NCI-H2196 treated with DMSO at 0.1 percent for 48 hours (cell line): ENCODE measurements around the gene PPP6R2.
A peak's percentile ranks its signal among the peaks of the same experiment; 100 is the strongest.
"Not testable (repeated sequence)": the region's sequence is repeated elsewhere in the genome, so short reads cannot be mapped to it uniquely, and the experiment has no call there.

ENCODE experiments used
- DNase-seq: peaks from one replicate; lab custom pipeline; 2025; ENCODE audit not compliant: unreplicated experiment; lab: John Stamatoyannopoulos, UW

PPP6R2 gene

DNA sequence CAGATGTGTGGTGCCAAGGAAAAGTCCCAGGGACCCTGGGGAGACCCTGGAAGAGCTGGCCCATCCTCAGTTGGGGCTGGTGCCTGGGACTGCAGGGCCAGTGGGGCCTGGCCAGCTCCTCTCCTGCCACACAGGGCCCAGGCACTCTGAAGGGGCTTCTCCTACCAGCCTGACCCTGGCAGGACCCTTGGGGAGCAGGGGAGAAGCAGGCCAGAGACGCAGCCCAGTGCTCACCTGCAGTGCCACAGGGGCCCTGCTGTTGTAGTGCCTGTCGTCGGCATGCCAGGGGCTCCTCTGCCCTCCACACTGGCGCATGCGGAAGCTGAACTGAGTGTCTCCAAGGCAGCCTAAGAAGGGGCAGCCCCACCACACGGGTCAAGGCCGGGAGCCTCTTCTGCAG is 25.5 kb upstream of the PPP6R2 start:
- DNase-seq, result no peak

DNA sequence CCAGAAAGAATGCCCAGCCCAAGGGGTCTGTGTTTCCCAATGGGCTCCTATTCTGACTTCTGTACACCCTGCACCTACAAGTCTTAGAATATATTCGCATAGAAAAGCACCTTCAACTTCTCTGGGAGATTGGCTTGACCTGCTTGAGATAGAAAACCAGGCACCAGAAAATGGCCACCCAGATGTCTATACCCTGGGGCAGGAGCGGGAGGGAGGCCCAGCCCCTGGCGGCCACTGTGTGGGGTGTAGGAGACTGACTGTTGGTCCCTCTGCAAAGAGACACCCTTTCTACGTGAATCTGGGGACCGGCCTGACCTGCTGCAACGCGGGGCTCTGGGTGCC is 24.8 kb upstream of the PPP6R2 start:
- DNase-seq, result no peak

DNA sequence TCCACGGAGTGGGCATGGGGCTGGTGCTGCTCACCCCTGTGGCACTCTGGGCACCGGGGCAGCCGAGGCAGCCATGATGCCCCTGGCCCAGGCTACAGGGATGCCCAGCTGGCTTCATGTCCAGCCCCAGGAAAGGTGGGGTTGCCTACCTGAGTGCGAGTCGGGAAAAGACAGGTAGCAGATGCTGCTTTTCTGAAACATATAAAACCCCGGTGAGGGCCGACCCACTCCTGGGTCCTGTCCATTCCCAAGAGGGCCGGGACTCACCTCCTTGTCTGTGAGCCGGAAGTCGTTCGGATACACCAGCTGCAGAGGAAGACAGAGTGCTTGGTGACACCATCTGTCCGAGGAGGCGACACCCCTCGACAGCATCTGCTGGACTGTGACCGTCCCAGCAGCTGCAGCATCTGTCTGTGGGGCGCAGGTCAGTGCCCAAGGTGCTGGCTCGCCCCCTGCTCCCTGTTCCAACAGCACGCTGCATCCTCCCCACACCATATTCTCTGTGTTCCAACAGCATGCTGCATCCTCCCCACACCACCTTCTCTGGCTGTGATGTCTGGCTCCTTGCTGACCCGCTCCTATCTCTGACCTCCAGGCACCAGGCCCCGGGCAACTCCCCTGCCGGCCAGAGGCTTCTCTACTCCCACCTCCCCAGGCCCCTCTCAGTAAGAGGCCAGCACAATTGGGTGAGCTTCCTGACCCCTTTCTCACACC is 24.3 kb upstream of the PPP6R2 start:
- DNase-seq, result no peak

DNA sequence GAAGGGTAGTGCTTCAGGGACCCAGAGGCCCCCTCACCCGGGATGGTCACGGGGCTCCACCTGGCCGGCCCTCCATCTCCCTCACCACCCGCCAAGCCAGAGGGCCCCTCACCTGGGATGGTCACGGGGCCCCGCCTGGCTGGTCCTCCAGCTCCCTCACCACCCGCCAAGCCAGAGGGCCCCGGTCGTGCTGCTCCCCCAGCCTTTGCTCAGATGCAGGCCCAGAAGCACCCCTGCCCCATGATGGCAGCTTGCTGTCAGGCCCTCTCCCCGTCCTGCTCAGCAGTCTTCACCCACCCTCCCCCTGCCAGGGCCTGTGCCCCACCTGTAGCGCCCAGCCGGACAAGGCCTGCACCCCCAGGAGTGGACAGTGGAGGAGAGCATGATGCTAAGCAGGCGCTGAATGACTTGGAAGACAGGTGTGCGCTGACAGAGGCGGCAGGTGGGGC is 23.6 kb upstream of the PPP6R2 start:
- no peak for DNase-seq

DNA sequence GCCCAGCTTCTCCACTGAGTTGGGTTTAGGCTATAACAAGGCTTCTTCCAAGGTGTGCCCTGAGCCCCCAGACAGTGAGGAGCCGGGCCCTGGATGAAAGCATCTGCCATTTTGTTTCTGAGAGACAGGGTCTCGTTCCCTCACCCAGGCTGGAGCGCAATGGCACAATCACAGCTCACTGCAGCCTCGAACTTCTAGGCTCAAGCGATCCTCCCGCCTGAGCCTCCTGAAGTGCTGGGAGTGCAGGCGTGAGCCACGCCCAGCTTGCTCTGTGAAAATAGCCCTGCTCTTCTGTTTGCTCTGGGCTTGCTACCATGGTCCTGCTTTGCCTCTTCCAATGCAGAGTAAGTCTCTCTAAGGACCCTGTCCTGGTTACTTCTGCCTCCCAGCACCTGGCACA is 23.0 kb upstream of the PPP6R2 start:
- DNase-seq, result no peak

DNA sequence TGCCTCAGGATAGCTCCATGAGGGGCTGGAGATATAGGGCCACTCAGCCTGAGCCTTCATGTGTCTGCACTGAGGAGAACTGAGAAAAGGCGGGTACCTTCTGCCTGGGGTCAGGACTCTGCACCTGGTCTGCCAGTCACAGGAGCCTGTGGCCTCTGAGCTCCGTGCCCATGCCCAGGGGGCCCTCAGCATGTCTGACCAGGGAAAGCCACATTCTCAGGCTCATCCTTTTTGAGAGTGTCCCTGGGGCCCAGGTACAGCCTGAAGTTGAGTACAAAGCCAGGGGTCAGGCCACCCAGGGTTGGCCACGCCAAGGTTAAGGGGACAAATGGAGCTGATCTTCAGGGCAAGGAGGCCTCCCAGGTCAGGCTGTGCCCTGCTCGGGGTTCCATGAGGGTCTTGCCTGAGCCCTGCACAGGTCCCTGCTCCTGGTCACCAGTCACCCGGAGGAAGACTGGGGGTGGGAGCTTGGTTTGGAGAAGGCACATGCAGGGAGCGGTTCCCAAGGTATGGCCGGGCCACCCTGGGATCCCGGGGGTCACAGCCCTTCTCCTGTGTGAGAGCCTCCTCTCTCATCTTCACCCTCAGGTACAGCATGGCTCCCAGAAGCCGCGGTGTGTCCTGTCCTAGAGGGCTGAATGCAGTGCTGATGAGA is 22.3 kb upstream of the PPP6R2 start:
- no peak for DNase-seq

DNA sequence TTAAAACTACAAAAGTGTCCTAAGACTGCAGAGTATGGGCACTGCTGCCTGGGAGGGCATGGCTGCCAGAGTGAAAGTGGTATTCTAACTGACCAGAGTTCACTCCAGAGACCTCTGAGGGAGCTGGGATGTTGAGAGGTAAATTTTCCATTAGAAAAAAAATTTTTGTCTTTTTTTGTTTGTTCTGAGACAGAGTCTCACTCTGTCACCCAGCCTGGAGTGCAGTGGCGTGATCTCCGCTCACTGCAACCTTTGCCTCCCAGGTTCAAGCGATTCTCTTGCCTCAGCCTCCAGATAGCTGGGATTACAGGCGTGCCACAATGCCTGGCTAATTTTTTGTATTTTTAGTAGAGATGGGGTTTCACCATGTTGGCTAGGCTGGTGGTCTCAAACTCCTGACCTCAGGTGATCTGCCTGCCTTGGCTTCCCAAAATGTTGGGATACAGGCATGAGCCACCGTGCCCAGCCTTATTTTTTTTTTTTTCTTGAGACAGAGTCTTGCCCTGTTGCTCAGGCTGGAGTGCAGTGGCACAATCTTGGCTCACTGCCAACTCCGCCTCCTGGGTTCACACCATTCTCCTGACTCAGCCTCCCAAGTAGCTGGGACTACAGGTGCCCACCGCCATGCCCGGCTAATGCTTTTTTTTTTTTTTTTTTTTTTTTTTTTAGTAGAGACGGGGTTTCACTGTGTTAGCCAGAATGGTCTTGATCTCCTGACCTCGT is 20.6 kb upstream of the PPP6R2 start:
- not testable (repeated sequence) for DNase-seq

DNA sequence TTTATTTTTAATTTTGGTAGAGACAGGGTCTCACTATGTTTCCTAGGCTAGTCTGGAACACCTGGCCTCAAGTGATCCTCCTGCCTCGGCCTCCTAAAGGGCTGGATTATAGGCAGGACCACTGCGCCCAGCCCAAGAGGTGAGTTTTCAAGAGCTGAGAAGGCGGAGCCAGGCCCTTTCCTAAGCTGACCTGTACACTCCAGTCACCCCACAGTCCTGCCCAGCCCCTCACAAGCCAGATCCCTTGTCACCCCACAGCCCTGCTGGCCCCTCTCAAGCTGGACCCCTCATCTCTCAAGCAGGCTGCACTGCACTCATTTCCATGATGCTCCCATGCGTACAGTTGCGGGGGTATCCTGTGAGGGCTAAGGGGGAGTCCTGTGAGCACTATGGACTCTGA is 19.2 kb upstream of the PPP6R2 start:
- DNase-seq, result no peak

DNA sequence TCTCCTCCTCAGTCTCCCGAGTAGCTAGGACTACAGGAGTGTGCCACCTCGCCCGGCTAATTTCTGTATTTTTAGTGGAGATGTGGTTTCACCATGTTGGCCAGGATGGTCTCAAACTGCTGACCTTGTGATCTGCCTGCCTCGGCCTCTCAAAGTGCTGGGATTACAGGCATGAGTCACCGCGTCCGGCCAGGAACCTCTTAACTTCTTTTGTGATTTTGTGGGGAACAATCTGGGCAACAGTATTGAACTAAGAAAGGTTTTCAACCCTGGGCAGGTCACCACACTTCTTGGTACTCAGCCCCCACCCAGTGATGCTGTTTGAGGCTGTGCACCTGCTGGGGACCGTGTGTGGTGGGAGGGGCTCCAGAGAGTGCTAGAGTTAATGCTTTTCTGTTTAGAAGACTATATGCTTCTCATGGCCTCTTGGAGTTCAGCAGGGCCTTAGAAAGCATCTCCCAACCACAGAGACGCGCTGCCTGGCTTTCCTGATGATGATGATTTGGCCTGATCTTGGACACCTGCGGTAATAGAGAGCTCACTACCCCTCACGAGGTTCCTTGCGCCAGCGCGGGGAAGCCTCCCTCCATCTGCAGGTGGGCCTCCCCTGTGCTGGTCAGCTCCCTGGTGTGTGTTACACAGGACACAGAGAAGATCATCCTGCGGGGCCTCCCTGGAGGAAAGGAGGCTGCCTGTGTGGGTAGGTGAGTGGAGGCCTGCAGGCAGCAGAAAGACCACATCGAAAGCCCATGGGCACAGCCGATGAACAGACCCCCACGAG is 17.5 kb upstream of the PPP6R2 start:
- no peak for DNase-seq

DNA sequence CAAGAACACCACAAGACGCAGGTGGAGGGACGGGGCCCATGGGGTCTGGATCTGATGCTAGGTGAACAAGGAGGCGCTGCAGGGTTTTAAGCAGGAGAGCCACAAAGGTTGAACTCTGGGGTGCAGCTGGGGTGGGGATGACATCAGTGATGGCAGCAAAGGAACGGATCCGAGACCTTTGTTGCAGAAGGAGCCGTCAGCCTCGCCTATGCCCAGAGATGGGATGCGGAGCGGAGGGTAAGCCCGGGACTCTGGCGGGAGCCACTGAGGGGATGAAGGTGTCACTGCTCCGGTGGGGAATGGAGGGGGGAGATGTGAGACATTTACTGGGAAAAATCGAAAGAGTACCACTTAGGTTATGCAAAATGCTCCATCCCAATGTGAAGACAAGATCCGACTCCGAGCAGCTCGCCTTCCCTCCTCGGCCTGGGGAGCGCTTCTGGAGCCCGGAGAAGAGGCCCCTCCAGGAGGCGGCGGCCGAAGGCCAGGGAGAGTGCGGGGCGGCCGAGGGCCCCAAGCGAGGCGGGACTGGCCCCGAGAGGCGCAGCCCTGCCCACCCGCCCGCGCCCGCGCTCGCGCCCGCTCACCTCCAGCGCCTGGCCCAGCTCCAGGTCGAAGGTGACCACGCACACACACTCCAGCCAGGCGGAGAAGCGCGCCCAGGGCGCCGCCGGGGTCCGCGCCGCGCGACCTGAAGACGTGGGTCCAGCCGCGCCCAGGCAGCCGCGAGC is 16.7 kb upstream of the PPP6R2 start:
- no peak for DNase-seq

DNA sequence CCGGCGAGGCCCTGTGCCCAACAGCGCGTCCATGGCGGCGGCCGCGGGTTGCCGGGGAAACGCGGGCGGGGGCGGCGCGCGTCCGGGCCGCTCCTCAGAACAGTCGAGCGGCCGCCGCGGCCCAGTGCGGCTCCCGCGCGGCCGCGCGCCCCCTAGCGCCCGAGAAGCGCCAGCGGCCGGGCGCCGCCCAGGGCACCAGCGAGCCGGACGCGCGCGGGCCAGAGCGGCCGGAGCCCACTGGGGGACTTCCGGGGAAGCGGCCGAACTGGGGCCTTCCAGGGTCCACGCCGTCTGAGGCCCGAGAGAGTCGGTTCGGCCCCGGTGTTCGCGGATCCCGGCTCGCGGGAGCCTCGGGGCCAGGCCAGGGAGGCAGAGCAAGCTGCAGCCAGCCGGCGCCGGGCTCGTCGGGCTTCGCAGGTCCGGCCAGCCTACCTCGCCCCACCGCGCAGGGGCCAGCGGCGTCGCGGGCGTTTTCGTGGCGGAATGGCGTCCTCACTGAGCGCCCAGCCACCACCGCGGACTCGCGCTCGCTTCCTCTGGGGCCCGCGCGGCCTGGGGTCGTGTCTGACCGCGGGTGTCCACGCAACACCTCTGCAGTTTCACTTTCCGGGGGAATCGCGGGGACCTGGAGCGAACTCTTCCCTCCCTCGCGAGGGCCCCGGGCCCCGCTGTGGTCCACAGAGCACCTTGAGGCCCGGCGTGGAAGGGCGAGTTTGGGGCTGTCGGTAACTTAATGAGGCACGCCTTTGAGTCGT is 16.0 kb upstream of the PPP6R2 start, which contains the start of gene DENND6B:
Gene DENND6B, minus strand, starts transcription at position 57 of the 755 bp plus-strand sequence. Its CDS starts 24 bp downstream, at position 33.
- peak; percentile 49 for DNase-seq

DNA sequence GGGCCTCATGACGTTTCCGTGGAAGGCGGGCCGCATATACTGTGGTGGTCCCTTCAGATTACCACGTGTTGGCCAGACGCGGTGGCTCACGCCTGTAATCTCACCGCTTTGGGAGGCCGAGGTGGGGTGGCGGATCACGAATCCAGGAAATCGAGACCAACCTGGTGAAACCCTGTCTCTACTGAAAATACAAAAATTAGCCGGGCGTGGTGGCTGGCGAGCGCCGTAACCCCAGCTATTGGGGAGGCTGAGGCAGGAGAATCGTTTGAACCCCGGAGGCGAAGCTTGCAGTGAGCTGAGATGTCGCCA is 15.5 kb upstream of the PPP6R2 start:
- DNase-seq, result no peak

DNA sequence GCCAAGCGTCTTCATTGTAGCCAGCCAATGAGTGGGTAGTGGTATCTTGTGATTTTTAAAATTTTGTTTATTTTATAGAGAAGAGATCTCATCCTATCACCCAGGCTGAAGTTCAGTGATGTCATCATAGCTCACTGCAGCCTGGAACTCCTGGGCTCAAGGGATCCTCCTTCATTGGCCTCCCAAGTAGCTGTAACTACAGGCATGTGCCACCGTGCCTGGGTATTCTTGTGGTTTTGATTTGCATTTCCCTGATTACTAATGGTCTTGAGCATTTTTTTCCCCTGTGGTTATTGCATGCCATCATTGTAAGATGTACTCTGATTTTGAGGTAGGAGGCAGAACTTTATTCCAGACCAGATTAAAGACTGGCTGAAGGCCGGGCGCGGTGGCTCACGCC is 13.9 kb upstream of the PPP6R2 start:
- no peak for DNase-seq

DNA sequence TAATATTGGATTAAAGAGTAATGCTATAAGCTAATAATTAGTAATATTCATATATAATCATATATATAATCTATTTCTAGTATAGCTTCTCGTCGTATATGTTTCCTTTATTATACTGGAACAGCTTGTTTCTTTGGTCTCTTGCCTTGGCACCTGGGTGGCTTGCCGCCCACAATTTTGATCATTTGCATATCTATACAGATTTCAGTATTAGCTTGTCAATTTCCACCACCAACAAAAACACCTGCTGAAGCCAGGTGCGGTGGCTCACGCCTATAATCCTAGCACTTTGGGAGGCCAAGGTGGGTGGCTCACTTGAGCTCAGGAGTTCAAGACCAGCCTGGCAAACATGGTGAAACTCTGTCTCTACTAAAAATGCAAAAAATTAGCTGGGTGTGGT is 8.7 kb upstream of the PPP6R2 start:
- not testable (repeated sequence) for DNase-seq

DNA sequence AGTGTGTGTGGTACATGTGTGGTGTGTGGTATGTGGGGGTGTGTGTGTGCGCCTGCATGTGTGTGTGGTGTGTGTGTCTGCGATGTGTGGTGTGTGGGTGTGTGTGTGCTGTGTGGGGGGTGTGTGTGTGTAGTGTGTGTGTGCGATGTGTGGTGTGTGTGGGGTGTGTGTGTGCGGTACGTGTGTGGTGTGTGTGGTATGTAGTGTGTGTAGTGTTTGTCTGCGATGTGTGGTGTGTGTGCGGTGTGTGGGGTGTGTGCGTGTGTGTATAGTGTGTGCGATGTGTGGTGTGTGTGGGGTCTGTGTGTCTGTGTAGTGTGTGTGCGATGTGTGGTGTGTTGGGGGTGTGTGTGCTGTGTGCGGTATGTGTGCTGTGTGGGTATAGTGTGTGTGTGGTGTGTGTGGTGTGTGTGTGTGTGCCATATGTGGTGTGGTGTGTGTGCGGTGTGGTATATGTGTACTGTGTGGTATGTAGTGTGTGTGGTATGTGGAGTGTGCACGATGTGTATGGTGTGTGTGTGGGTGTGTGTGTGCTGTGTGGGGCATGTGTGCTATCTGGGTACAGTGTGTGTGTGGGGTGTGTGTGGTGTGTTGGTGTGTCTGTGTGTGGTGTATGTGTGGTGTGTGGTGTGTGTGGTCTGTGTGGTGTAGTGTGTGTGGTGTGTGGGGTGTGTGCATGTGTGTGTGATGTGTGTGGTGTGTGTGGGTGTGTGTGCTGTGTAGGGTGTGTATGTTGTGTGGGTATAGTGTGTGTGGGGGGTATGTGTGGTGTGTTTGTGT is 5.7 kb upstream of the PPP6R2 start:
- no peak for DNase-seq

DNA sequence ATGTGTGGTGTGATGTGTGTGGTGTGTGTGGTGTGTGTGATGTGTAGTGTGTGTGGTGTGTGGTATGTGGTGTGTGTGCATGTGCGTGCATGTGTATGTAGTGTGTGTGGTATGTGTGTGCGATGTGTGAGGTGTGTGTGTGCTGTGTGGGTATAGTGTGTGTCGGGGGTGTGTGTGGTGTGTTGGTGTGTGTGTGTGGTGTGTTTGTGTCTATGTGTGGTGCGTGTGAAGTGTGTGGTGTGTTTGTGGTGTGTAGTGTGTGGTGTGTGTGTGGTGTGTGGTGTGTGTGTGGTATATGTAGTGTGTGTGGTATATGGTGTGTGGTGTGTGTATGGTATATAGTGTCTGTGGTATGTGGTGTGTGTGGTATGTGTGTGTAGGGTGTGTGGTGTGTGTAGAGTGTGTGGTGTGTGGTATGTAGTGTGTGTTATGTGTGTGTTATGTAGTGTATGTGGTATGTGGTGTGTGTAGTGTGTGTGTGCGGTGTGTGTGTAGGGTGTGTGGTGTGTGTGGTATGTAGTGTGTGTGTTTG is 5.0 kb upstream of the PPP6R2 start:
- DNase-seq, result no peak

DNA sequence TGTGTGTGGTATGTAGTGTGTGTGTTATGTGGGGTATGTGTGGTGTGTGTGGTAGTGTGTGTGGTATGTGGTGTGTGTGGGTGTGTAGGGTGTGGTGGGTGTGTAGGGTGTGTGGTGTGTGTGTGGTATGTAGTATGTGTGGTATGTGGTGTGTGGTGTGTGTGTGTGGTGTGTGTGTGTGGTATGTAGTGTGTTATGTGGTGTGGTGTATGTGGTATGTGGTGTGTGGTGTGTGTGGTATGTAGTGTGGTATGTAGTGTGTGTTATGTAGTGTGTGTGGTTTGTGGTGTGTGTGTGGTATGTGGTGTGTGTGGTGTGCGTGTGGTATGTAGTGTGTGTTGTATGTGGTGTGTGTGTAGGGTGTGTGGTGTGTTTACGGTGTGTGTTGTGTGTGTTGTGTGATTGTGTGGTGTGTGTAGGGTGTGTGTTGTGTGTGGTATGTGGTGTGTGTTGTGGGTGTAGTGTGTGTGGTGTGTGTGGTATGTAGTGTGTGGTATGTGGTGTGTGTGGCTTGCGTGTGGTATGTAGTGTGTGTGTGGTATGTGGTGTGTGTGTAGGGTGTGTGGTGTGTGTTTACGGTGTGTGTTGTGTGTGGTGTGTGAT is 4.2 kb upstream of the PPP6R2 start:
- DNase-seq, result no peak

DNA sequence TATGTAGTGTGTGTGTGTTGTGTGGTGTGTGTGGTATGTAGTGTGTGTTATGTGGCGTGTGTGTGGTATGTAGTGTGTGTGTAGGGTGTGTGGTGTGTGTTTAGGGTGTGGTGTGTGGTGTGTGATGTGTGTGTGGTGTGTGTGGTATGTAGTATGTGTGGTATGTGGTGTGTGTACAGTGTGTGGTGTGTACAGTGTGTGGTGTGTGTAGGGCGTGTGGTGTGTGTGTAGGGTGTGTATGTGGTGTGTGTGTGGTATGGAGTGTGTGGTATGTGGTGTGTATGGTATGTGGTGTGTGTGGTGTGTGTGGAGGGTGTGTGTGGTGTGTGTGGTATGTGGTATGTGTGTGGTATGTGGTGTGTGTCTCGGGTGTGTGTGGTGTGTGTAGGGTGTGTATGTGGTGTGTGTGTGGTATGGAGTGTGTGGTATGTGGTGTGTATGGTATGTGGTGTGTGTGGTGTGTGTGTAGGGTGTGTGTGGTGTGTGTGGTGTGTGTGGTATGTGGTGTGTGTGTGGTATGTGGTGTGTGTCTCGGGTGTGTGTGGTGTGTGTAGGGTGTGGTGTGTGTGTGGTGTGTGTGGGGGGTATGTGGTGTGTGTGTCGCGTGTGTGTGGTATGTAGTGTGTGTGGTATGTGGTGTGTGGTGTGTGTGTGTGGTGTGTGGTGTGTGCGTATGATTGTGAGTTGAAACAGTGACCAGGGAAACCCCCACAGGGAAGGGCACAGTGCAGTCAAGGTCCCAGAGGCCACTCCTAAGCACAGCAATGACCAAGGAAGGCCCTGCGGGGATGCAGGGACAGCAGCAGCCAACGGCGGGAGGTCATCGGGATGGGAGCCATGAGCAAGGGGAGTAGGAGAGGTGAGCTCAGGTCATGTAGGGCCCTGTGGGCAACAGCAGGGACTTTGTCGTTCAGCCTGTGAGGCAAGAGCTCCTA is 2.9 kb upstream of the PPP6R2 start:
- DNase-seq, result no peak
